GM19467 (cell line): ENCODE measurements around the gene ZFYVE9.
"Not testable (repeated sequence)": the region's sequence is repeated elsewhere in the genome, so short reads cannot be mapped to it uniquely, and the experiment has no call there.

Source experiments
- ATAC-seq: cut with Tn5 transposase; IDR thresholded peaks from one replicate; pipeline ENCODE4 v1.9.1; 2021; ENCODE audit warnings: mild to moderate bottlenecking, moderate library complexity; ENCODE audit not compliant: unreplicated experiment

ZFYVE9 gene

GRCh38 chr1:52150946-52151345 lies 9.1 kb downstream of the ZFYVE9 start:
- ATAC-seq, result no peak

- no peak for ATAC-seq
Observed at GRCh38 chr1:52152572-52152971, 10.7 kb downstream of the ZFYVE9 start.

GRCh38 chr1:52153010-52153409 lies 11.1 kb downstream of the ZFYVE9 start:
- no peak for ATAC-seq

GRCh38 chr1:52153898-52154297 lies 12.0 kb downstream of the ZFYVE9 start:
- ATAC-seq, result no peak

GRCh38 chr1:52156460-52156859 lies 14.6 kb downstream of the ZFYVE9 start:
- no peak for ATAC-seq

- ATAC-seq, result no peak
Observed at GRCh38 chr1:52157582-52157981, 15.7 kb downstream of the ZFYVE9 start.

GRCh38 chr1:52158218-52158617 lies 16.3 kb downstream of the ZFYVE9 start:
- no peak for ATAC-seq

- ATAC-seq, result no peak
Observed at GRCh38 chr1:52159033-52159789, 17.3 kb downstream of the ZFYVE9 start.

GRCh38 chr1:52162947-52163346 lies 21.1 kb downstream of the ZFYVE9 start:
- no peak for ATAC-seq

GRCh38 chr1:52164604-52165003 lies 22.7 kb downstream of the ZFYVE9 start:
- ATAC-seq, result no peak

GRCh38 chr1:52166996-52167753 lies 25.3 kb downstream of the ZFYVE9 start:
- ATAC-seq, result no peak

GRCh38 chr1:52168373-52169080 lies 26.6 kb downstream of the ZFYVE9 start:
- ATAC-seq, result no peak

- not testable (repeated sequence) for ATAC-seq
Observed at GRCh38 chr1:52171149-52171548, 29.3 kb downstream of the ZFYVE9 start.

GRCh38 chr1:52179073-52179472 lies 37.2 kb downstream of the ZFYVE9 start:
- no peak for ATAC-seq

GRCh38 chr1:52180176-52180575 lies 38.3 kb downstream of the ZFYVE9 start:
- ATAC-seq, result no peak

- not testable (repeated sequence) for ATAC-seq
Observed at GRCh38 chr1:52181759-52182158, 39.9 kb downstream of the ZFYVE9 start.

GRCh38 chr1:52182328-52182727 lies 40.4 kb downstream of the ZFYVE9 start:
- not testable (repeated sequence) for ATAC-seq

GRCh38 chr1:52182874-52183400 lies 41.0 kb downstream of the ZFYVE9 start:
- ATAC-seq, result no peak

- ATAC-seq, result no peak
Observed at GRCh38 chr1:52186449-52186848, 44.6 kb downstream of the ZFYVE9 start.

- no peak for ATAC-seq
Observed at GRCh38 chr1:52189898-52190480, 48.1 kb downstream of the ZFYVE9 start.
